Suprapubic skin (tissue), 2 donors: ENCODE measurements around the gene CELSR3.

ENCODE experiments used
- EP300 ChIP-seq: sonication (generic); formaldehyde crosslinking; IDR thresholded peaks from one replicate; pipeline ENCODE4 v1.6.1; 2017; ENCODE audit warnings: antibody characterized with exemption
- POLR2A ChIP-seq, 2 donors: fragments of 450-650 bp; IDR thresholded peaks; one replicate each; pipeline ENCODE4 v1.6.1; 2017; ENCODE audit warnings: antibody characterized with exemption in 2 of 2, mild to moderate bottlenecking in 2 of 2, moderate library complexity in 2 of 2

- TF ChIP-seq POLR2A (IDR thresholded peaks at IDR 0.05) (no peak), EP300 (no peak)
These were observed 36.2 kb upstream of the CELSR3 start for GRCh38 chr3:48698891-48699290.
